Skeletal muscle cell (primary cell): ENCODE data around the gene TRIM65.
"Not testable (repeated sequence)": the region's sequence is repeated elsewhere in the genome, so short reads cannot be mapped to it uniquely, and the experiment has no call there.

Source experiments
- DNase-seq: peaks from one replicate; pipeline ENCODE4 v3.0.0-alpha.2; 2010; ENCODE audit warnings: low read depth
- H3K4me3 ChIP-seq: 2 replicates; pipeline ENCODE4 v1.5.1; 2011; ENCODE audit warnings: low read depth, mild to moderate bottlenecking, control low read depth, low read length, moderate library complexity

The TRIM65 gene

DNA sequence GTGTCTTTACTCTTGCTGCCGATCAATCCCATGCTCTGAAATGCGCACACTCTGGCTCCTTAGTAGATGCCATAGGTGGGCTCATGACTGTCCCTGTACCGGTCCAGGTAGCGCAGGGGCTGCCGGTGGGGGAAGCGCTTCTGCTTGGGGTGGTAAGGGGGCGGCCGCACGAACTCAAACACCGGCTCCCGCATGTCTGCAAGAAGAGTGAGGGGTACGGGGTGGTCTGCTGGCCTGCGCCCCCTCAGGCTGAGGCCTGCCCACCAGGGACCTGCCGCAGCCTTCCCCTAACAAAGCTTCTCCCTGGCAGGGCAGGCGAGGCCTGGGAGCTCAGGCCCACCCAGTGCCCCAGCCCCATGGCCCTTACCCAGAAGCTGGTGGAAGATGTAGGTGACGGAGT lies 2.0 kb upstream of the TRIM65 start:
- no peak overlapping the region for H3K4me3 ChIP-seq
- DNase-seq: no peak

DNA sequence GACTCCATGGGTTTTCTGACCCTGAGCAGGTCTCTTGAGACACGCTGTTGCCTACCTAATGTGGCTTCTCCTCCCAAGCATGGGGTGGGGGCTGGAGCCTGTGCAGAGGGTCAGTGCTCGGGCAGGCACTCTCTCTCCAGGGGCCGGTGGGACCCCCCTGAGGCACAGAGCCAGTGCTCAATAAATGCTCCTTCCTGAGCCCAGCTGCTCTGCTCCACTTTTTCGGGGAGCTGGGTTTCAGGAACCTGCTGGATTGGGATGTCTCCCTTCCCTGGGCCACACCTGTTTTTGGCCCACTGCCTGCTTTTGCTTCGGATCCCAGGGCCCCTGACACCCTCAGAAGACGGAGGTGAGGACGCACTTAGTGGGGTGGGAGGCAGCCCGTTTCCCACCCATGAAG lies 1.3 kb upstream of the TRIM65 start:
- H3K4me3 ChIP-seq: no peak overlapping the region
- no peak for DNase-seq

GRCh38 chr17:75897160-75898019 lies 639 bp upstream of the TRIM65 start:
- no peak for DNase-seq
- peak overlapping the region; percentile 67 for H3K4me3 ChIP-seq

DNA sequence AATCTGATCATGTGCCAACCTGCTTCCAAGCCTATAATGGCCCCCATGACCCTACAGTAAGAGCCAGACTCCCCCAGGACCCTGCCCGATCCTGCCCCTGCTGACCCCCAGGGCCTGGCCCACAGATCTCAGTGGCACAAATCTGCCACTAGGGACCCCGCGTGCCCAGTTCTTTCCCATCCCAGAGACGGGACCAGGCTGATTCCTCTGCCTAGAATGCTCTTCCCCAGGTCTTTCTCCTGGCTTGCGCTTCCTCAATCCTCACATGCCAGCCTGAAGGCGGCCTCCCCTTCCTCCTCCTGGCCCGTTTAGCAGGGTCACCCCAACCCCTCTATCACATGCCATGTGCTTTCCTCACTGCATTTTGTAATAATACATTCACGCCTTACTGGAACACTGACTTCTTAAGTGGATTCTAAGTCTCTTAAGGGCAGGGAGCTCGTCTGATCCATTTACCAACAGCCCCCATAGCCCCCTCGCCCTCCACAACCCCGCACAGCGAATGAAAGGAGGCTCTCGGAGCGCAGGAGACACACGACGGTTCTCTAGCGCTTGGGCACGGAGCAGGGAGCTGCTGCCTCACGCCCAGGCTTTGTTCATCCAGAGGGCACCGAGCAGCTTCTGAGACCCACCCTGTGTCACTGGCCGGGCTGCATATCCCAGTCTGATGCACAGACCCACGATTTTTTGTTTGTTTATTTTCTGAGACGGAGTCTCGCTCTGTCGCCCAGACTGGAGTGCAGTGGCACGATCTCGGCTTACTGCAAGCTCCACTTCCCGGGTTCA lies 1.2 kb downstream of the TRIM65 start:
- no peak for DNase-seq
- peak overlapping the region; percentile 67 for H3K4me3 ChIP-seq

GRCh38 chr17:75894049-75894733 lies 2.6 kb downstream of the TRIM65 start:
- H3K4me3 ChIP-seq: no peak overlapping the region

DNA sequence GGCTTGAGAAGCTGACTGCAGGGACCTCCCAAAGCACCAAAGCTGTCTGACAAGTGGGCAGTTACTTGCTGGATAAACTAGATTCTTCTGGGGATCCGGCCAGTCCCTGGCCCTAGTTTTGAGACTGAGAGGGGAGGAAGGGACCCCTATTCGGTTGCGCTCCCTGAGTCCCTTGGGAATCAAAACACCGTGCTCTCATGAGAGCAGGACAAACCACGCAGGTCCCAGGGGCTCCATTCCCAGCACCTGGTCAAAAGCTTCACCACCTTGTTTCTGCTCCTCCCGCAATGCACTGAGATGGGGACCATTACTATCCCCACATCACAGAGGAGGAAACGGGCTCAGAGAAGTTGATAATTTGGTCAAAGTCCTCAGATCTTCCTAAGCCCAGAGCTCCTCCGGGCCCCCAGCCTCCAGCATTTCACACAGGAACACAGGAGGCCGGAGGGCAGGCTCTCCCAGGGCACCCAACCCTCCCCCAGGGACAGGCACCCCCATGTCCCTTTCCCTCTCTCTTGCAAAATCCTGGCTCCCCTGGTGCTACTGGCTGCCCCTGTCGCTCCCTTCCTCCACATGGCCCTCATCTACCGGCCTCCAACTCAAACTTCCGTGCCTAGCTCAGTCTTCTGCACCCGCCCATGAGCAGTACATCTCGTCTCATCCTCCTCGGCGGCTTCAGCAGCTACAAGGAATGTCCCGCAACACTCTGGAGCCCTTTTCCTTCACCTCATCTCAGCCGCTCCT lies 3.3 kb downstream of the TRIM65 start:
- H3K4me3 ChIP-seq: no peak overlapping the region
- no peak for DNase-seq

More at GRCh38 chr17:75894049-75894733, 2.6 kb downstream of the TRIM65 start:
- no peak for DNase-seq

- DNase-seq: no peak
- H3K4me3 ChIP-seq: no peak overlapping the region
Observed at GRCh38 chr17:75892556-75893224, 4.1 kb downstream of the TRIM65 start.

GRCh38 chr17:75891605-75892555 lies 4.9 kb downstream of the TRIM65 start:
- DNase-seq: no peak
- H3K4me3 ChIP-seq: no peak overlapping the region

DNA sequence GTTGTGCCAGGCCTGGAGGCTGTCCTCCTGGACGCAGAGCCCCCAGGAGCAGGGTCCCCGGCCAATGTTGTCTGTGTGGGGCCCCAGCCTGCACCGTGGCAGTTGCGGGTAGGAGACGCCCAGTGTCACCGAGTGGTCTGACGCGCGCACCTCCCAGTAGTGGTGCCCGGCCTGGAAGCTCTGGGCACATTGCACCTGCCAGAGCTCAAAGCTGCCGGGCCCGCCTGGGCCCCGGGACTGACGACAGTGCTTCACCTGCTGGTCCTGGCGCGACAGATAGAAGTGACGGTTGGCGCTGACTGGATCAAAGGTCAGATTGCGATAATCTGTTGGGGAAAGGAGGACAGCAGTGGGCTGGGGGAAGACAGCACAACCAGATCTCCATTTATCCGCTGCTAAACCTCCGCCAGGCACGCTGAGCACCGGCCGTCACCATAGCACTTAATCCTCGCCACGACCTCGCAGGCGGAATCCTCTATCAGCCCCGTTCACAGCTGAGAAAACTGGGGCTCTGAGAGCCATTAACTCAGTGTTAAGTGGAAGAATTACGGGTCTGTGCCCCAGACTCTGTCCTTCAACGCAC lies 5.6 kb downstream of the TRIM65 start:
- H3K4me3 ChIP-seq: no peak overlapping the region
- no peak for DNase-seq

DNA sequence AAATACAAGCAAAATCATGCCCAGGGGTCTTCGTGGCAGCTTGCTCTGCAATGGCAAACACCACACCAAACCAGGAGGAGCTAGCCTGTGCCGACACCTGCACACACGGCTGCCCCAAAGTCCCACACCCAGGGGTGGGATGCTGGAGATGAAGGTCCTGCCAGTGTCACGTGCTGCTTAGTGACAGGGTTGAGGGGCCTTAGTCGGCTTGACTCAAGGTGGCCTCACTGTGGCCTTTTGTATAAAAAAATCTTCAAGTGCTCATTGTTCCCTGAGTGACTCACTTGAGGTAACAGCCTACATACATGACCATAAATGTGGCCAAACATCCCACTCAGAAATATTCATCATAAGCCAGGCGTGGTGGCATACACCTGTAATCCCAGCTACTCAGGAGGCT lies 7.3 kb downstream of the TRIM65 start:
- no peak overlapping the region for H3K4me3 ChIP-seq
- DNase-seq: no peak

DNA sequence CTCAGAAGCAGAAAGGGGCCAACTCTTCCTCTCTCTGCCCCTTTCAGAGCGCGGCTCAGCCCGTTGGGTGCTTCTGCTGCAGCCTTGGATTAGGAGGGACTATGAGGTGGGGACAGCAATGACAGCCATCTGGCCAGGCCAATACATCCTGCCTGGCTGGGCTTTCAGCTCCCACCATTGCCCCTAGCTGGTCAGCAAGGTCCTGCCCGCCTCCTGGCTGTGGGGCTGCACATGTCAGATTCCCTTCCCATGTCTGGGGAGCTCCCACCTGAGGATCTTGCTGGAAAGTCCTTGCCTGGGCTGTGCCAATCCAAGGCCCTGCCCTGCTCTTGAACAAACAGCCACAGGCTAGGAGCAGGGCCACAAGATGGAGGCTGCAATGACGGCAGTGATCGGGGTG lies 8.3 kb downstream of the TRIM65 start:
- no peak for DNase-seq
- no peak overlapping the region for H3K4me3 ChIP-seq

DNA sequence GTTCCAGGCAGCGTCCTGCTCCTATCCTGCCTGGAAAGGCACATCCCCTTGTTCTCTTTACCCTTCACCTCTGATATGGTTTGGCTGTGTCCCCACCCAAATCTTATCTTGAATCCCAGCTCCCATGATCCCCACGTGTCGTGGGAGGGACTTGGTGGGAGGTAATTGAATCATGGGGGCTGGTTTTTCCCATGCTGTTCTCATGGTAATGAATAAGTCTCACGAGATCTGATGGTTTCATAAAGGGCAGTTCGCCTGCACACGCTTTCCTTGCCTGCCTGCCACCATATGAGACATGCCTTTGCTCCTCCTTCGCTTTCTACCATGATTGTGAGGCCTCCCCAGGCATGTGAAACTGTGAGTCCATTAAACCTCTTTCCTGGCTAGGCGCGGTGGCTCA lies 10.9 kb downstream of the TRIM65 start:
- not testable (repeated sequence) for DNase-seq, H3K4me3 ChIP-seq

DNA sequence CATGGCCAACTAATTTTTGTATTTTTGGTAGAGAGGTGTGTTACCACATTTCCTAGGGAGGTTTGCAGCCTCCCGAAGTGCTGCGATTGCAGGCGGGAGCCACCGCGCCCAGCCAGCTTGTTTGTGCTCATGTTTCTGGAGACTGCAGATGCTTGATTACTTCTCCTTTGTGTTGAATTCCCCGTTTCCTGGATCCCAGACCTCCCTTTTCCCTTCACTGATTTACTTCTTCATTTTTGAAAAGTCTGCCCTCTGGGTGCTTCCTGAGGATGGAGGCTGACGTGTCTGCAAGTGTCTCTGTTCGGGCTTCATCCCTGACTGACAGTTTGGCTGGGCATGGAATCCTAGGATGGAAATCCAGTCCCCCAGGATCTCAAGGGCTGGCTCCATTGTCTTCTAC lies 11.3 kb downstream of the TRIM65 start:
- DNase-seq: no peak
- H3K4me3 ChIP-seq: no peak overlapping the region

GRCh38 chr17:75881678-75882454 lies 14.9 kb downstream of the TRIM65 start:
- DNase-seq: no peak
- no peak overlapping the region for H3K4me3 ChIP-seq

- no peak for DNase-seq
- H3K4me3 ChIP-seq: no peak overlapping the region
Observed at GRCh38 chr17:75880266-75880665, 16.5 kb downstream of the TRIM65 start.

DNA sequence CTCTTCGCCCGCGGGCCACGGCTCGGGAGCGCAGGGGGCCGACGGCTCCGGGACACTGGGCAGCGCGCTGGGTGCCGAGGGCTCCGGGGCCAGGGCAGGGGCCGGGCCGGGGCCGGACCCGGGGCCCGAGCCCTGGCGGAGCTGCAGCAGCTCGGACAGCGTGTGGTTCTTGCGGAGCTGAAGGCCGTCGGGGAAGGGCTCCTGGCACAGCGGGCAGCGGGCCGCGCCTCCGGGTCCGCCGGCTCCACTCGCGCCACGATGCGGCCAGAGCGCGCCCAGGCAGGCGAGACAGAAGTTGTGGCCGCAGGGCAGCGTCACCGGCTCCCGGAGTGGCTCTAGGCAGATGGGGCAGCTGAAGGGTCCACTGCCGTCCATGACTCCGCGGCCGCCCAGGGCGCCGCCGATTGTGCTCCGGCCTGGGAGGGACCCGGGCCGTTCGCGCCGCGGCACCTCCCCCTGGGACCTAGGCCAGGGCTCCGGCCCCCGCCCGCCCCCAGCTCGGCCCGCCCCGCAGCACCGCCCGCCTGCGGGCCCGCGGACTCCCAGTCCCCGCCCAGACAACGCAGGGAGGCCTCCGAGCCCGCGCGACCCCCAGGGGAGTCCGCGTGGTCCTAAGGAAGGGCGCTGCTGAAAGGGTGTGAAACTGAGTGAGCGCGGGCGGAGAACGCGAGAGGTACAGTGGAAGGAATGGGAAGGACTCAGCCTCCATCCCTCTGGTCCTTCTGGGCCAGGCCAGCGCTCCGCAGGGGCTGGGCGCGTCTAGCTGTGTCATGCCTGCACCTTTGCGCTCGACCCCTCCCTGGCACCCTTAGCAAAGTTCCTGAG lies 18.4 kb downstream of the TRIM65 start, which contains the start of gene TRIM47:
Gene TRIM47 (minus strand): TSS at position 408 of the 825 bp plus-strand sequence. CDS start 33 bp downstream, at position 375.
- no peak for DNase-seq
- peak within 1 kb of the TSS; percentile 54 for H3K4me3 ChIP-seq
